Cortex of kidney (tissue), 1 donor: Measurements from ENCODE around the gene CIAO3.

ENCODE experiments used
- DNase-seq: peaks from one replicate; lab custom pipeline; 2025; lab: John Stamatoyannopoulos, UW

Gene CIAO3

DNA sequence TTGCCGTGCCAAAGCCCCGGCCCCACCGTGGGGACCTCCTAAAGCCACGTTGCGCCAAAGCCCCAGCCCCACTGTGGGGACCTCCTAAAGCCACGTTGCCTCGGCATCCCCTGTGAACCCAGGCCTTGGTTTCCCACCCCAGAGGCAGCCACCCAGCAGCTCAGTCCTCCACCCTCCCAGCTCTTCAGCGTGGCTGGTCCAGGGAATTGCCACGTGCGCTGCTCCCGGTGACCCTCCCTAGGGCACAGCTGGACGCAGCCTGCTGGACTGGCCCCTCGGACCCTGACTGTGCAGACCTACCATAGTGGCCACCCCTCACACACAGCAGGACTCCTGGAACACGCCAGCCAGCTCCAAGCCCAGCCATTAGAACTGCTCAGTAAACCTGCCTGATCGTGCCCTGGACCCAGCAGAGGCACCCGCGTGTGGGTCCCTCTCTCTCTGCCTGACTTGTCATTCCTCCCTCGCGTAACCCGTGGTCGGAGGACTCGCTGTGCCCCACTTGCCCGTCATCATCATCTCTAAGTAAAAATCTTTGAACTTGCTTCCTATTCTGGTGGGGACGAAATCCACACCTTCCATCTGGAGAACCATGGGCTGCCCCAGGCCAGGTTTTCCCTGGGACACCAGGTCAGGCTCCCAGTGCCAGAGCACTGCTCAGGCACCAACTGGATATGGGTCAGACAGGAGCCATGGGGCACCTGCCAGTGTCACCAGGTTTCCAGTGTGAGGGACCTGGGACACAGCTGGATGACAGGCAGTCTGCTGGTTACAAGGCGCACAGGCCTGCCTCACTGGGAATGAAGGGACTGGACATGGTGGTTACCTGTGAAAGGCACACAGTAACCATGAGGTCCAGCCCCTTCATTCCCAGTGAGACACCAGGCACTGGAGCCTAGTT lies 5.6 kb downstream of the CIAO3 start:
- DNase-seq, result no peak

DNA sequence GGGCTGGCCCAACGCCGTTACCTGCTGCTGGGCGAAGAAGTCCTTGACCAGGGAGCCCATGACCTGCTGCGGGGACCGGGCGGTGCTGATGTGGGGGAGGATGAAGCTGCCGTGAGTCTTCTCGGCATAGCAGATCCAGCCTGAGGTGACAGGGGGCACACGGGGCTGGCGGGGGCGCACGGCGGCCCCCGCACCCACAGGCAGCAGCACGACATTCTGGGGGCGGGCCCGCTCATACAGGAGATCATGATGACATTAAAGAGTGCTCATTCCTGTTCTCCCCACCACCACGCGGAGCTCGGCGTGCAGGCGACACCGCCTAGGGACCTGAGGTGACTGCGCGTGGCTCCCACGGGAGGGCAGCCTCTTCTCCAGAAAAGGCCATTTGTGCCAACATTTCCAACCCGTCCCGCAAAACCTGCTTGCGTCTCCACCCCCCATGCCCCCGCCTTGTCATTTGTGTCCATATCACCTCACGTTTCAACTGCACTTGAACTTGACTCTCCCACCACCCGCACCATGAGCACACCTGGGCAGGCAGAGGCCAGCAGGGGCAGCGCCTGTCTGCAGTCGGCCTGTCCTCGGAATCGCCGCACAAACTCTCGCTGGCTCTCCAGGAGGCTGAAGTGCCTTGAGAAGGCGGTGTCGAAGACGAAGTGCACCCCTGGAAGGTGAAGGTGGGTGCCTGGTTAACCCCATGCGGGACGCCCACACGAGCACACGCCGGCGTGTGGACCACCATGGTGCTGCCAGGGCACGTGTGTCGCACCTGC lies 6.4 kb downstream of the CIAO3 start:
- no peak for DNase-seq

DNA sequence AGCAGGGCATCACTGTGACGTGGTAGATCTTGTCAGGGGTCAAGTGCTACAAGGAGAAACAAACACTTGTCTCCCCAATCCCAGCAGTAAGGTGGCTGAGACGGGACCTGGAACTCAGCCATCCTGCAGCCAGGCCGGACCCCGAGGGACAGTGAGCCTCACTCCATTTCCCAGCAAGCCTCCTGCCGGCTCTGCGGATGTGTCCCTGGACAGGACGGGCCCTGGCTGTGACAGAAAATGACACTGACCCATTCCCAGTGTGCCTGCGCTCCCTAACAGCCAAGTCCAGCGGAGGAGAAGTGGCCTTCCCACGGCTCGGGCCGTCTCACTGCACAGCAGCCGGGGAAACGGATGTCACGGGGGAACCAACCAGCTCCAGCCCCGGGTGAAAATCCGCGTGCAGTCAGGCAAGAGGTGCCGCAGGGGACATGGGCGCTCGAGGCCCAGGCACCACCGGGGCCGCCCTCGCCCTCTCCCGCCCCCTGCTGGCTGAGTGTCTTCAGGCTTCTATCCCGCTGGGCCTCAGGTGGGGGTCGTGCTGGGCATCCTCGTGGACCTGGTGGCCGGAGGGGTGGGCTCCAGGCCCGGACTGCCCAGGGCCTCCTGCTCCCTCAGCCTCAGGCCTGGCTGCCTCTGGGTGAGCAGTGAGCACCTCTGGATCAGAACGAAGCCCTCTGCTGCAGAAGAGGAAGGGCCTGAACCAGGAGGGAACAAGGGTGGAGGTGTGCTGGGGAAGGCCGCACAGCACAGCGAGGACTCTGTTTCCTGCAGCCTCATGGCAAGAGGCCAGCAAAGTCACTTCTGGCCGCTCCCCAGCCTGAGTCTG lies 7.2 kb downstream of the CIAO3 start:
- no peak for DNase-seq

DNA sequence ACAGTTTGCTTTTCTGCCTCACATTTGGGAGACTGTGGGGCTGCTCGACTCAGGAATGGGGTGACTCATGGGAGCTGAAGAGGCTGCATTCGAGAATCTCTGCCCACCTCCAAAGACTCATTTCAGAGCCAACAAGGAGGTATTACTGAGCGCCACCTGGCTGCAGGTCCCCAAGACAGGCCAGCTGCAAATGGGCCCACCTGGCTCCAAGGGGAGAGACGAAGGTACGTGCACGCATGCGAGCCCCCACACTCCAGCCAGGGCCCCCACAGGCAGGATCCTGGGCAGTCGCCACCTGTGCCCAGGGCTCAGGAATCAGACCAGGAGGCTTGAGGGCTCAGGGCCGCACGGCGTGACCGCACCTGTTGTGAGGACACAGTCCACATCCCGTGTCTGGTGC lies 7.9 kb downstream of the CIAO3 start:
- DNase-seq, result no peak

DNA sequence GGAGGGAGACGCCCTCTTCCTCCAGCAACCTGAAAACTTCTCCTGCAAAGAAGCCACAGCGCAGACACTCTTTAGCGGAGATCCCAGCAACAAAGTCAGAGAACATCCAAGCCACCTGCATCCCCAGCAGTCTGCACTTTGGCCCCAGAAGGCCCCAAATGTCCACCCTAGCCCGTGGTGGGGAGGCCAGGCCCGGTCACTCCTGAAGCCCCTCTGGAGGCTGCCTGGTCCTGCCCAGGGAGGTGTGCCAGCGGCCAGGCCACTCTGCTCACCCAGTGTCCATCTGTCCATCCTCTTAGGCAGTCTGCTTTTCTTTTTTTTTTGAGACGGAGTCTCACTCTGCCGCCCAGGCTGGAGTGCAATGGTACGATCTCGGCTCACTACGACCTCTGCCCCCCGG lies 8.5 kb downstream of the CIAO3 start:
- DNase-seq, result no peak

DNA sequence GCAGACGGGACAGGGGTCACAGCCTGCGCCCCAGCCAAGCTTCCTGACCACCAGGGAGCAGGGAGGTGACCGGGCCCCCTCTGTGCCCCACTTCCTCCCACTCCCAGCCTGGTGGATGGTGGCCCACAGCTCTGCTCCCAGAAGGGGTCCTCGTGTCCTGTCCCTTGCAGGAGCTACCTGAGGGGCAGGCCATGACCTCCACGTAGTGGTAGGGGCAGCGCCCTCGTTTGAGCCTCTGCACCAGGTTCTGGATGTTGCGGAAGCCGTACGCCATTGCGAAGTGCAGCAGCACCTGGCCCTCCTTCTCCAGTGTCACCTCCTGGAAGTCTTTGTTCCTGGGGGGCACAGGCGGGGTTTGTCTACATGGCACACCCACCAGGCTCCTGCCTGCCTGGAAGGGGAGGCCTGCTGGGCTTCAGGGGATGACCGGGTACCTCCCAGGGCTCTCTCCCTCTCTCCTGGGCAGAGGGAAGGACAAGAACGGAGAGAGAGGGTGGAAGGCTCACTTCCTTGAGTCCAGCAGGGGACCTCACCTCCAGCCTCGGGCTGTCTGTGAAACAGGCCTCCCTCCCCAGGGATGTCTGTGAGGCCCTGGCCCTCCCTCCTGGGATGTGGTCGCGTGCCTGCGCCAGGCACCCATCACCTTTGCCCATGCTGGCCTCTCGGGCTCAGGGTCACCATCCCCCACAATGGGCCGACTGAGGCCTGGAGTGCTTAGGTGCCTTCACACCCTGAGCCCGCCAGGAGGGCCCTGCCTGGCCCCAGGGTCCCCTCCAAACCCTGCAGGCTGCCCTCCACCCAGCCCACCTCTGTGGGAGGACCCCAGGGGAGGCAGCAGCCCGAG lies 9.9 kb downstream of the CIAO3 start:
- DNase-seq, result no peak

DNA sequence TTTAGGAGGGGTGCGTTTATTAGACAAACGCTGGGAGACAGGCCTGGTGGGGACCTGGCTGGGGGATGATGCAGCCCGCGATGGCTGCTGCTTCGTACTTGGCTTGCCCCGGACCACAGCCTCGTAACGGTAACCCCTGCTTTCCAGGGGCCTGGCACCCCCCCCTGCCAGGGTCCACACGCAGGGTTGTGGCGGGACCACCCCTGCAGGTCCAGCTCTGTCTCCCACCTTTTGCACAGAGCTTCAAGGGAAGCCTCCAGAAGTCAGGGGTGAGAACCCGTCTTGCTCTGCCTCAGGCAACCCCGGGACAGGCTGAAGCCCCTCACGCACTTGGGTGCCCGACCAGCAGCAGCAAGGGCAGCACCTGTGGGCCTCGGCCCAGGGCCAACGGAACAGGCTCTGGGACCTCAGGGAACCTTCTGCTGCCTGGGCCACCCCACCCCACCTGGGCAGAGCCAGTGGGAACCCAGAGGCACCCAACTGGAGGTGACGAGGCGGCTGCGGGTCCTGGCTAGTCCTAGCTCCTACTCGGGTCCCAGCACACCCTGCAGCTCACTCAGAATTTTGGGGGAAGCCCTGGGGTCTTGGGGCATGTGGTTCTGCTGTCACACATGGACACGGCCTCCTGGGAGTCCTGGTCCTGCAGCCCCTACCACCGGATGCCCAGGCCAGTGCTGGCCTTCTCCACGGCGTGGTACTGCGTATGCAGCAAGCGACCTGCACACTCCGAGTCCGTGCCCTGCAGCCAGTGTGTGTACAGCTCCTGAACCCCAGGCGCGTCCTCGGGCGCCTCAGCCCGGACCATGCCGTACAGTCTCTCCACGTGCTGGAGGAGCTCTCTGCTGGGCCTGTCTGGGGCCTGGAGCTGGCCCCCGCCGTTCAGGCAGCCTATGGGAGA lies 10.8 kb downstream of the CIAO3 start:
- DNase-seq, result no peak

DNA sequence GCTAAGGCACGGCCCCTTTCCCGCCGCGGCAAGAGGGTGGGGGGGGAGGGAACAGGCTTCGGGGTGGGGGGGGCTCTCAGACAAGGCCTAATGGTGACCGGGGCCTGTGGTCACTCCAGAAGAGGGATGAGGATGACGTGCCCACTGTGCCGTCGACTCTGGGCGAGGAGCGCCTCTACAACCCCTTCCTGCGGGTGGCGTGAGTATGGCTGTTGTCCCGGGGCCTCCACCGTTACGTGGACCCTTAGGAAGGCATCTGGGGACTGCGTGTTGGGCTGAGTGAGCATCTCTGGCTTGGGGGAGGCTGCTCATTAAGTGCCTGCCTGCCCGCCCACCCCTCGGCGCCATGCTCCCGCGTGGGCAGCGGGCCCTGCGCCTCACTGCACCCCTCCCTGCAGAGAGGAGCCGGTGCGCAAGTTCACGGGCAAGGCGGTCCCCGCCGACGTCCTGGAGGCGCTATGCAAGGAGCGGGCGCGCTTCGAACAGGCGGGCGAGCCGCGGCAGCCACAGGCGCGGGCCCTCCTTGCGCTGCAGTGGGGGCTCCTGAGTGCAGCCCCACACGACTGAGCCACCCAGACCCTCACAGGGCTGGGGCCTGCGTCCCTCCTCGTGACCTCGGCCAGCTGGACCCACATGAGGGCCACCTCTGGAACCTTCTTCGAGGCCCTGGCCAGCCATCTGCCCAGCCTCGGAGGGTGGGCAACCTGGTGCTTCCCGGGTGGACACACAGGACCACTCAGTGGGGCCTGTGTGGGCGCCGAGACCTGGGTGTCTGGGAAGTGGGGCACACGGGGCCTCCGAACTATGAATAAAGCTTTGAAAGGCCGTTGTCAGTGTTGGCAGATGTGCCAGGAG lies 11.7 kb downstream of the CIAO3 start:
- DNase-seq, result no peak

DNA sequence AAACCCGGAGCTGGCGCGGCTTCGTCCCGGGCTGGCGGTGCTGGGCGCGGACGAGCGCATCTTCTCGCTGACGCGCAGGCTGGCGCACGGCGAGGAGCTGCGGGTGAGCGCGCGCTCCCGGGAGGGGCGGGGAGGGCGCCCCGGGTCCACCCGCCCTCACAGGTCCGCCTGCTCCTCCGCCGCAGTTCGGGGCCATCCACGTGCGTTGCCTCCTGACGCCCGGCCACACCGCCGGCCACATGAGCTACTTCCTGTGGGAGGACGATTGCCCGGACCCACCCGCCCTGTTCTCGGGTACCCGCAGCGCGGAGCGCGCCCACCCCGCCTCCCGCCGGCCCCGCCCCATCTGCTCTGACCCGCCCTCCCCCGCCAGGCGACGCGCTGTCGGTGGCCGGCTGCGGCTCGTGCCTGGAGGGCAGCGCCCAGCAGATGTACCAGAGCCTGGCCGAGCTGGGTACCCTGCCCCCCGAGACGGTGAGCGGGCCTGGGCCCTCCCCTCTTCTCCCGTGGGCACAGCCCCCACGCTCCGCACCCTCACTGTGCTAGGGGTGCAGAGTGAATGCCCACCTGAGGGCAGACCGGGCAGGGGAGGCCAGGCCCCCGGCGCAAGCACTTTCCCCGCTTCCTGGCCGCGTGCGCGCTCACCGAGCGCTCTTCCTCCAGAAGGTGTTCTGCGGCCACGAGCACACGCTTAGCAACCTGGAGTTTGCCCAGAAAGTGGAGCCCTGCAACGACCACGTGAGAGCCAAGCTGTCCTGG lies 12.5 kb downstream of the CIAO3 start:
- DNase-seq, result no peak

DNA sequence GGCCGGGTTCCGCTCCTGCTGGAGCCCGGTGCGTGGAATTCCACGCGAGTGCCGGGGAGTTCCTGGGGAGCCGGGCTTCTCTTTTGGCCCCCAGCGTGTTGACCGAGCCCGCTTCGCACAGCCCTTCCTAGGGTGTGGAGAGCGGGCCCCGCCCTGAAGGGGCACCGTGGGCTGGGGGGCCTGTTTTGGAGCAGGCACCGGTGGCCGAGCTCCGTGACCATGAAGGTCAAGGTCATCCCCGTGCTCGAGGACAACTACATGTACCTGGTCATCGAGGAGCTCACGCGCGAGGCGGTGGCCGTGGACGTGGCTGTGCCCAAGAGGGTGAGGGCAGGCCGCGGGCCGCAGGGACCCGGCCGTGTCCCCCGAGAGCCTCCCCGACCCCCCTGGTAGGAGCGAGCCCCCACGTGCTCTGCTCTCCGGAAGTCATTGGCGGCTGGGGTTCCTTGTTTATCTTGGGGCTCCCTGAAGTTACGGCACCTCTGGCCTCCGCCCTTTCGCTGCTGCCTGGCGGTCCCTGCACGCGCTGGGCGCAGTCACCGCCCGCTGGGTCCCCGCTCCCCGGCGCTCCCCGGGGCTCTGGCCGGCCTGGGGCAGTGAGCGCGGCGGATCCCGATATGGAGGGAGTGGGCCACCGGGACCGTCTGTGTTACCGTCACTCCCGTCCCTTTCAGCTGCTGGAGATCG lies 13.4 kb downstream of the CIAO3 start:
- no peak for DNase-seq

DNA sequence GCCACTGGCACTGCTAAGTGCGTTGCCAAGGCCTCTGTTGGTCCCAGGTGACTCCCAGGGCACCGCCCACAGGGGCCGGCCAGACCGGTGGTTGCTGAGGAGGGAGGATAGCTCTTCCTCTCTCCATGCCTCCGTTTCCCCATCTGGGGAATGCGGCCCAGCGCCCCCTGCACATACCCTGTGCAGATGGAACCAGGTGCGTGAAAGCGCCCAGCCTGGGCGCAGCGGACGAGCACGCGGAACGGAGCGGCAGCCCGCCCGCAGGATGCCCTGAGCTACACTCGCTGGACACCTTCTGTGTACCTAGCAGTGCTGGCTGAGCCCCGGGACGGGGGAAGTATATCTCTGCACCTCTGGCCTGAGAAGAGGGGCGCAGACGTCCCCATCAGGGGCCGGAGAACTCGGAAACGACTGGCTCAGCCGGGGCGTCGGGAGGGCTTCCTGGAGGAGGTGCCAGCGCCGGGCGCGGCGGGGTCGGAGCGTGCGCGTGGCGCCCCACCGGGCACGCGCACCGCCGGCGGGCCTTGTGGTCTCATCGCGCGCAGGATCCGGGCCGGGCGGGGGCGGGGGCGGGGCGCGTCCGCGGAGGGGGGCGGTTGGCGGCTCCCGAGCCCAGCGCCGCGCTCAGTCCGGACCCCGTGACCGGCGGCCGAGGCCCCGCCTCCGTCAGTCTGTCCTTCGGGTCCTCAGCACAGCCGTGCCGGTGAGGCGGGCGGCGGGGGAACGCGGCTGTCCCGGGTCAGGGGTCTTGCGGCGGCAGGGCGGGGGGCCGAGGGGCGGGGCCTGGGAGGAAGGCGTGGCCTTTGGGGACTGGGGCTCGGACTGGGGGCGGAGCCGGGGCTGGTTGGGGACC lies 14.1 kb downstream of the CIAO3 start, which contains the start of the genes CCDC78 and HAGHL:
TSS of gene CCDC78 (minus strand) at position 6 of the 853 bp plus-strand sequence. CDS start 76 bp downstream, outside the sequence.
TSS of gene HAGHL (plus strand) at position 669 of the 853 bp plus-strand sequence. CDS start 404 bp downstream, outside the sequence.
- no peak for DNase-seq

DNA sequence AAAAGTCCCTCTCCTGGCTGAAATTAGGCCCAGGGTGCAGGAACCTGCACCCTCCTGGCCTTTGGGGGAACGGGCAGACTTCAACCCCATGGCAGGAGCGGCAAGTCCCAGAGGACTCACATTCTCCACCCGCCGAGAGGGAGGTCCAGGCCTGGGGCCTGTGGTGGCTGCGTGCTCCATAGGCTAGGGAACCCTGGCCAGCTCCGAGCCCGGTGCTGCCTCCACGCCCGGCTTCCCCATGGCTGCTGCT lies 14.7 kb downstream of the CIAO3 start:
- DNase-seq, result no peak

DNA sequence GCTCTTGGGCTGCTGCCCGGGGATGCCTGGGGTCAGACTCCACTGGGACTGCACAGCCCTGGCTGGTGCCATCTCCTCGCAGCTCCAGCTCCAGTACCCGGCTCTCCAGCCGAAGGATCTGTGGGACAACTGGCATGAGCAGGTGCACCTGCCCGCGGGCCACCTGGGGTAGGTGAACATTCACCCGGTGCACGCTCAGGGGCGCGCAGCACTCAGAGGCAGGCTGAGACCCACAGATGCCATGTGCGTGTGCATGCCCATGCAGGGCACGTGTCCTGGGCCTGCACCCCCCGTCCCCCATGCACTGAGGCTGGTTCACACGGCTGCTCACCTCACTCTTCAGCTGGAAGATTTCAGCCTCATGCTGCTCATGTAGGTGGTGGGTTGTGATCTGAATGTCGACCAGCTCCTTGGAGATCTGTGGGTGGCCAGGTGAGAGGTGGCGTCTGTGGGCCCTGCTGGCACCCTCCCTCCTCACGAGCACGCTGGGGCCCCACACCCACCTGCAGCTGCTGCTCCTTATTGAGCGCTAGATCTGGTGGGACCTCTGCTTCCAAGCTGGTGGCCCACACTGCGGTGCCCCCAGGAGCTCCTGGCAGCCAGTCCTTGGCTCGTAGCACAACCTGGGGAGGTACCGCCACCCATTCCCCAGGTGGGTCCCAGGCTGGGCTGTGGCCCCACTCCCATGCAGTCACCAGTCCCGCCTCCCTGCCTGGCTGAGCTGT lies 15.2 kb downstream of the CIAO3 start:
- no peak for DNase-seq

DNA sequence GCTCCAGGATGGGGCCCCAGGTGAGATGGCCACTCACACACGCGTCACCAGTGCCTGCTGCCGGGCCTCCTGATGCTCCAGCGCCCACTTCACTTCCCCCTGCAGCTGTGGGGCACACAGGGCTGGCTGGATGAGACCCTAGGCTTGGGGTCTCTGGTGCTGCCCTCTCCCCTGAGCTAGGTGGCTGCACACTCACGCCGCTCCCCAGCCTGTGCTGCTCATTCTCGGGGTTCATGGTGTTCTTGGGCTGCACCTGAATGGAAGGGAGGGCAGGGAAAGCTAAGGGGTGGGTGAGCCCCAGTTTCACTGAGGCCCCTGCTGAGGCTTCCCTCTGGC lies 15.8 kb downstream of the CIAO3 start:
- DNase-seq, result no peak

DNA sequence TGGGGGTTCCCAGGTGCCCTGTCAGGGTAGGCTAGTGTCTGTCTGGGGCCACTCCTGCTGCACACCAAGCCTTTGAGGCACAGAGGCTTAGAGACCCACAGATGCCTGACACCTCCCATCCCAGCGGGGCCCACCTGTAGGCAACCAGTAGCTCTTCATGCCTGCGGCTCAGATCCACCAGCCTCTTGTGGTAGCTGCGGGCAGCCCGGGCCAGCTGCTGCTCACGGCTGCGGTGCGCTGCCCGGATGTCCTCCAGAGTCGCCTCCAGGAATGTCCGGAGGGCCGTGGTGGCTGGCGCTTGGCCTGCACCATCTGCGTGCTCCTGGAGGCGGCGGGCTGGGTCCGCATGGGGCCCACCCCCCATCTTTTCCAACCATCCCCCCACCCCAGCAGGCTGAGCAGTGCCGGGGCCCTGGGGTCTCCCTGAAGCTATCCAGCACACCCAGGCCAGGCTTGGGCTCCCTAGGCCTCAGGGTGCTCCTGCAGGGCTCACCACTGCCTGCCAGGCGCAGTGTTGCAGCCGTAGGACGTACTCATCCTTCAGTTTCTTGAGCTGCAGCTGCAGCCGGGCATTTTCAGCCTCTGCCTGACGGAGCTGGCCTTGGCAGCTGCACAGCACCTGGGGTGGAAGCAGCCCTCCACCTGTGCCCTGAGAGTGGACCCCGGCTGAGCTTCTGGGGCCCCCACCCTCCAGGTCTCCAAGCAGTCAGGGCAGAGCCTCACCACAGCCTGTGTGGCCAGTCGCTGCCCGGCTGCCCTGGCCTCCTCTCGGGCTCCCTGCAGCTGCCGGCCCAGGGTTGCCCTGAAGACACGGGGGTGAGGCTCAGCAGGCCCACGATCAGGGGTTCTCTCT lies 16.4 kb downstream of the CIAO3 start:
- no peak for DNase-seq

DNA sequence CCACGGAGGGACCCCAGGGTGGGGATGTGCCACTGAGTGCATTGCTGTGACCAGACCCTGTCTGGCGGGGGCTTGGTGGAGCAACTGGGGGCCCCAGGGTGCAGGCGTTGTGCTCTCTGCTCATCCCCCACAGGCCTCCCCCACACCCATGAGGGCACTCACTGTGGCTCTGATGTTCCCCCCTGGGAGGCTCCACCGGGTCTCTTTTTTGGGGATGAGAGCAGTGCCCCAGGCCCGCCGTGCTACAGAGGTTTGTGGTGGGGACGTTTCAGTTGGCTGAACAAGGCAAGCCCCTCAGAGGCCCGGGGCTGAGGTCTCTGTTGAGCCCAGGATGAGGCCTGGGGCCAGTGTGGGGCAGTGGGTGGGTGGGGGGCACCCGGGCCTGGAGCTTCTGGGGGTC lies 17.1 kb downstream of the CIAO3 start:
- DNase-seq, result no peak
